ENCODE results near the gene POLE2.
"Not testable (repeated sequence)": the region's sequence is repeated elsewhere in the genome, so short reads cannot be mapped to it uniquely, and the experiment has no call there.

Gene POLE2

GRCh38 chr14:49619273-49619672 is 68.7 kb downstream of the POLE2 start:
- DNase-seq (ENCODE audit: low read depth) = not testable (repeated sequence)

- no peak for DNase-seq (ENCODE audit: low read depth)
Measured at GRCh38 chr14:49617852-49618519, 70.0 kb downstream of the POLE2 start.

- DNase-seq (ENCODE audit: low read depth) = no peak
Measured at GRCh38 chr14:49615776-49616175, 72.2 kb downstream of the POLE2 start.

GRCh38 chr14:49614196-49614595 is 73.8 kb downstream of the POLE2 start:
- no peak for DNase-seq (ENCODE audit: low read depth)

GRCh38 chr14:49612671-49613070 is 75.3 kb downstream of the POLE2 start:
- no peak for DNase-seq (ENCODE audit: low read depth)

- no peak for DNase-seq (ENCODE audit: low read depth)
Measured at GRCh38 chr14:49612251-49612650, 75.8 kb downstream of the POLE2 start.

GRCh38 chr14:49607583-49607982 is 80.4 kb downstream of the POLE2 start:
- no peak for DNase-seq (ENCODE audit: low read depth)

GRCh38 chr14:49598485-49599300 is 89.3 kb downstream of the POLE2 start, which contains the start of gene LRR1:
LRR1 (plus strand) TSS chr14:49598940; CDS start chr14:49599021, 81 bp downstream.
- peak; percentile 87 for DNase-seq (ENCODE audit: low read depth)

- DNase-seq (ENCODE audit: low read depth) = no peak
Measured at GRCh38 chr14:49598189-49598484, 89.9 kb downstream of the POLE2 start.

- peak; percentile 42 for DNase-seq (ENCODE audit: low read depth)
Measured at GRCh38 chr14:49594347-49595091, 93.5 kb downstream of the POLE2 start.

Data from EH (cell line).